Measurements from ENCODE around the gene OR6B1. TPM values are rescaled to one million over a fixed set of nuclear protein-coding genes. Genes with fewer than 3 reads are reported as not detected.

Gene OR6B1
- total and polyA plus RNA-seq, 5 donors = not detected

DNA sequence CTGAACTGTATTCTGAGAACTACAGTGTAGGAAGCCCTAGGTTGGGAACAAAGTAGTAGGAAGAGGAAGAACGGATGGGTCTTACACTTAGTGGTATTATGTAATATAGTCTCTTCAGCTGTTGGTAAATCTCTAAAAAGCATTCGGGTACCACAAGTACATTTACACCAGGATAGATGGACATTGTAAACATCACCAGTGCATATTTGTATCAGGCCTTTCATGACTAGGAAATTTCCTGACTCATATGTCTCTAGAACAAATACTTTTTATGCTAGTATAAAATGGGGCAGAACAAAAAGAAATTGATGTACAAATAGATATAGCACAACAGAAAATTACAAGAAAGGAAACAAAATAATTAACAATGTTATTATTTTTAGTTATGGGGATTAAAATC, 21.5 kb upstream of the OR6B1 start:
- Histone ChIP-seq H3K4me1 (ENCODE audit: control insufficient read depth, insufficient read depth, low read length) (no peaks in the 10 kb centered on the region), H3K27ac (ENCODE audit: low read length) (no peak overlapping the region), H3K9me3 (ENCODE audit: control insufficient read depth, low read length) (no peaks in the 10 kb centered on the region), H3K4me3 (ENCODE audit: low read length) (no peak overlapping the region), H3K27me3 (ENCODE audit: control insufficient read depth, insufficient read depth) (no peaks in the 10 kb centered on the region)
- intact Hi-C loops (cut with DNase I) = no loop called here
- no peak for ATAC-seq
- WGBS = 82% methylated on average over 2 of the region's 2 CpGs
- DNase-seq = no peak

DNA sequence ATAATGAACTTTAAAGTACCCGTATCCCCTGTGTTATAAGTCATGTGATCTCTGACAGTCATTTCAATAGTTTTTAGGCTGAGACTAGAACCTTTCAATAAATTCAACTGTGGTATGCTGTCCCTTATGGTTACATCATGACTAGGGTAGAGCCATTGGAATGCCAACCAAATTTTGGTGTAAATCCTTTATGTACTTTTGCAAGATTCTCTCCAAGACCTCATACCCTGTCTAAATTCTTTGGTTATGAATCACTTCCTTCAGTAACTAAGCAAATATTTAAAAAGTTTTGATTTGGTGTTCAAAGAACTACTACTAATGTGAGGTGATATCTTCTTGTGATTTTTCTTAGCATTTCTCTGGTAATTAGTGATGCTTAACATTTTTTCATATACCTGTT, 20.8 kb upstream of the OR6B1 start:
- Histone ChIP-seq H3K27ac (ENCODE audit: low read length) (no peak overlapping the region), H3K27me3 (ENCODE audit: control insufficient read depth, insufficient read depth) (no peaks in the 10 kb centered on the region), H3K4me3 (ENCODE audit: low read length) (no peak overlapping the region), H3K4me1 (ENCODE audit: control insufficient read depth, insufficient read depth, low read length) (no peaks in the 10 kb centered on the region), H3K9me3 (ENCODE audit: control insufficient read depth, low read length) (no peaks in the 10 kb centered on the region)
- ATAC-seq (no peak), DNase-seq (no peak)
- WGBS = 84% methylated on average over 1 of the region's 1 CpG
- intact Hi-C loops (cut with DNase I) = no loop called here

DNA sequence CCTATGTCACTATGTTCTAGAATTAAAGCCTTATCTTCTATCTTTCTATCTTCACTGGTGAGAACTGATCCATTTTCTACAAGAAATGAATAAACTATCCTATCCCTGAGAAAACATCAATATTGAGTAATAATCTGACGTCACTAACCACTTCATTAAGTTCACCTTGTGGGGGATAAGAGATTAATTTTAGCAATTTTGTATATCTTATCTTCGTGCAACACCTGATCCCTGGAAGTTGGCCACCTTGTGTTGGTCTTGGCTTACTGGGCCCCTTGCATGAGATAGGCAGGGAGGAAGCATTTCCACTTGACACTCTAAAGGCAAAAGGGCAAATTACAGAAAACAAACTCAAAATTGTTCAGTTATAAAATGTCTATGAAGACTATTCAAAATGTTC, 20.1 kb upstream of the OR6B1 start:
- Histone ChIP-seq H3K9me3 (ENCODE audit: control insufficient read depth, low read length) (no peaks in the 10 kb centered on the region), H3K4me1 (ENCODE audit: control insufficient read depth, insufficient read depth, low read length) (no peaks in the 10 kb centered on the region), H3K27me3 (ENCODE audit: control insufficient read depth, insufficient read depth) (no peaks in the 10 kb centered on the region), H3K4me3 (ENCODE audit: low read length) (no peak overlapping the region), H3K27ac (ENCODE audit: low read length) (no peak overlapping the region)
- DNase-seq (no peak), ATAC-seq (no peak)
- WGBS = 47% methylated on average over 2 of the region's 2 CpGs
- intact Hi-C loops (cut with DNase I) = no loop called here

DNA sequence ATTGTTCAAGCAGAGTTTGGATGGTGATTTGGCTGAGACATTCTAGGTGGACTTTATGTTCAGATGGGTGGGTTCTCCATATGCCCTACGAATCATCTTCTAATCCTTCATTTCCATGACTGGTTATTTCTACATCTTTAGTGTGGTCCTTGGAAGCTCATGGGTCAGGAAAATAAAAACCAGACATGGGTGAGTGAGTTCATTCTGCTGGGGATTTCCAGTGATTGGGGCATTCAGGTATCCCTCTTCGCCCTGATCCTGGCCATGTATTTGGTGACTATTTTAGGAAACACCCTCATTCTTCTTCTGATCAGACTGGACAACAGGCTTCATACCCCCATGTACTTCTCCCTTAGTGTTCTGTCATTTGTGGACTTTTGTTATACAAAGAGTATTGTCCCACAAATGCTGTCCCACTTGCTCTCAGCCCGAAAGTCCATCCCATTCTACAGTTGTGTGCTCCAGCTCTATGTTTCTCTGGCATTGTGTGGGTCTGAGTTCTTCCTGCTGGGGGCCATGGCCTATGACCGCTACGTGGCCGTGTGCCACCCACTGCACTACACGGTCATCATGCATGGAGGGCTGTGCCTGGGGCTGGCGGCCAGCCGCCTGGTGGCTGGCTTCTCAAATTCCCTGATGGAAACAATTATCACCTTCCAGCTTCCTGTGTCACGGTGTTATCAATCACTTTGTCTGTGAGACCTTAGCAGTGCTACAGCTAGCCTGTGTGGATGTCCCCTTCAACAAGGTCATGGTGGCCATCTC, 19.2 kb upstream of the OR6B1 start:
- H3K9me3 ChIP-seq (ENCODE audit: control insufficient read depth, low read length) = no peaks in the 10 kb centered on the region
- no peak overlapping the region for H3K27ac ChIP-seq (ENCODE audit: low read length)
- intact Hi-C loops (cut with DNase I) = no loop called here
- ATAC-seq (no peak), DNase-seq (no peak)
- WGBS = 85% methylated on average over 10 of the region's 10 CpGs
- no peaks in the 10 kb centered on the region for H3K27me3 ChIP-seq (ENCODE audit: control insufficient read depth, insufficient read depth)
- H3K4me3 ChIP-seq (ENCODE audit: low read length) = no peak overlapping the region
- no peaks in the 10 kb centered on the region for H3K4me1 ChIP-seq (ENCODE audit: control insufficient read depth, insufficient read depth, low read length)

DNA sequence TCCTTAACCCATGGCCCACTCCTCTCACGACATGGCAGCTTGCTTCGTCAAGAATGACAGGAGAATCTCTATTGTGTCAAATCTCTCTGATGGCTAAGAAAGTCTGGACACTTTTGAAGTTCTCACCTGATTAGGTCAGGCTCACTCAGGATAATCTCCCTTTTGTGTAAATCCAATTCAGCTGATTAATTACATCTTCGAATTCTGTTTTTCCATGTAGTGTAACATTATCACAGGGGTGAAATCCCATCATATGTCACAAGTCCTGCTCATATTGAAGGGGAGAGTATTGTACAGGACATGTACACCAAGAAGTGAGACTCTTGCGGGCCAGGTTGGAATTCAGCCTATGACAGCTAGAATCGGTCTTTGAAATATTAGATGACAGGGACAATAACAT, 16.2 kb upstream of the OR6B1 start:
- Histone ChIP-seq H3K4me1 (ENCODE audit: control insufficient read depth, insufficient read depth, low read length) (no peaks in the 10 kb centered on the region), H3K9me3 (ENCODE audit: control insufficient read depth, low read length) (no peaks in the 10 kb centered on the region), H3K27me3 (ENCODE audit: control insufficient read depth, insufficient read depth) (no peaks in the 10 kb centered on the region), H3K4me3 (ENCODE audit: low read length) (no peak overlapping the region), H3K27ac (ENCODE audit: low read length) (no peak overlapping the region)
- intact Hi-C loops (cut with DNase I) = no loop called here
- DNase-seq = no peak
- WGBS = 91% methylated on average over 5 of the region's 5 CpGs
- ATAC-seq = no peak

DNA sequence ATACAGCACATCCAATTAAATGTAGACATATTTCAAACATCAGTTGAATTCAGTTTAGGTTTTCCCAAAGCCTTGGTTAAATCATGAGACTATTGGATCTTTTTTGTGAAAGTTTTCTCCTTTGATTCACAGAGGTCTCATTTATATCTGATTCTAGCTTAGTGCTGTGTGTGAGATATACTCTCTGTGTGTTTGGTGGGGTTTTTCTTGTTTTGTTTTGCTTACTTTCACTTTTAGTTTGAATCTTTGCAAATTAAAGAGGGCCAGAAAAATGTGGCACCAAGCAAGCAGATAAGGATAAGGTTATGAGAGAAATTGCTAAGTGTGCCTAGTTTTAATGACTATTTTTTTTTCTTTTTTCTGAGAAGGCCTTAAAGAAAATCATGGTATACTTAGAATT, 12.6 kb upstream of the OR6B1 start:
- no peaks in the 10 kb centered on the region for H3K9me3 ChIP-seq (ENCODE audit: control insufficient read depth, low read length)
- no peaks in the 10 kb centered on the region for H3K4me1 ChIP-seq (ENCODE audit: control insufficient read depth, insufficient read depth, low read length)
- intact Hi-C loops (cut with DNase I) = no loop called here
- H3K27me3 ChIP-seq (ENCODE audit: control insufficient read depth, insufficient read depth) = no peaks in the 10 kb centered on the region
- ATAC-seq = no peak
- H3K27ac ChIP-seq (ENCODE audit: low read length) = no peak overlapping the region
- no peak for DNase-seq
- no peak overlapping the region for H3K4me3 ChIP-seq (ENCODE audit: low read length)

DNA sequence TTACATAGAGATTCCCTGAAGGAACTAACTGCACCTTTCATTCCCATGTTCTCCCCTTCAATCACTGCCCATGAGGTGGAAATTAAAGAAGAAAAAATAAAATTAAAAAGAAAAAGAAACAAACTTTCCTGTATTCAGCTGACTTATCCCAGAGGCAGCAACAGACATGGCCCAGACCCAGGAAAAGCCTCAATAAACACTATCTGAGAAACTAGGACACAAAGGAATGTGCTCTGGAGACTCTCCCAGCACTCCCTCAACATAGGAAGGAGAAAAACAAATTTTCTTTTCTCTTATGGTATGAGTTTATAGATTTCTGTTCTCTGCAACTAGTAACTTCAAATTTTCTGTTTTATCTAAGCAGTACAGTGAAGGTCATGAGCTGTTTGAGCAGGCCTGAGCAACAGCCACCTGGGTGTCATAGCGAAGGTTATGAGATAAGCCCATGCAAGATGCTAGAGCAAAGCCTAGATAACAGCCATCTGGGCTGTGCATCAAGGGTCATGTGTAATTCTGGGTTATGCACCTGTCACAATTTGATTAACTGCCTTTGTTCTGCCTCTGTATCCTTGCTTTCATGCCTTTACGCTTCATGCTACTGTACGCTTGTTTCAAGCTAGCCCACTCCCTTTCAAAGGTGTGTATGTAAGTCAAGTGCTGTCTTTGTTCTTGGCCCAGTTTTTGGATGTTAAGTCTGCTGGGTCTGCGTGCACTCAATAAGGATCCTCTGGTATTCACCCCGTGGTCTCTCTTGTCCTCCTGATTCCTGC, 11.0 kb upstream of the OR6B1 start:
- 87% methylated on average over 5 of the region's 5 CpGs for WGBS
- Histone ChIP-seq H3K27ac (ENCODE audit: low read length) (no peak overlapping the region), H3K4me1 (ENCODE audit: control insufficient read depth, insufficient read depth, low read length) (no peaks in the 10 kb centered on the region), H3K27me3 (ENCODE audit: control insufficient read depth, insufficient read depth) (no peaks in the 10 kb centered on the region), H3K9me3 (ENCODE audit: control insufficient read depth, low read length) (no peaks in the 10 kb centered on the region), H3K4me3 (ENCODE audit: low read length) (no peak overlapping the region)
- ATAC-seq (no peak), DNase-seq (no peak)
- intact Hi-C loops (cut with DNase I) = no loop called here

DNA sequence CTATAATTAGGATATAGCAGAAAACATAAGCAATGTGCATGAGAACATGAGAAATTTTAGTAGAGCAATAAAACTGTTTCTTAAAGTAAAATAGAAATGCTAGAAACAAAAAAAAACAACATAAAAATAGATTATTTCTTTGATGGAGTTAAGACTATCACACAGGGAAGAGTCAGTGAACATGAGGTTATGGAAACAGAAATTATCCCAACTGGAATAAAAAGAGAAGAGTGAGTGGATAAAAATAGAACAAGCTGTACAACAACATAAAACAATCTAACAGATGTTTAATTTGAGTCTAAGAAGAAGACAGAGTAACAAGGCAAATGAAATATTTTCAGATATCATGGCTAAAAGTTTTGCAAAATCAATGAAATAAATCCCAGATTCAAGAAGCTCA, 7.5 kb upstream of the OR6B1 start:
- no peaks in the 10 kb centered on the region for H3K27me3 ChIP-seq (ENCODE audit: control insufficient read depth, insufficient read depth)
- ATAC-seq (no peak), DNase-seq (no peak)
- H3K4me1 ChIP-seq (ENCODE audit: control insufficient read depth, insufficient read depth, low read length) = no peaks in the 10 kb centered on the region
- H3K27ac ChIP-seq (ENCODE audit: low read length) = no peak overlapping the region
- intact Hi-C loops (cut with DNase I) = no loop called here
- H3K4me3 ChIP-seq (ENCODE audit: low read length) = no peak overlapping the region
- no peaks in the 10 kb centered on the region for H3K9me3 ChIP-seq (ENCODE audit: control insufficient read depth, low read length)

DNA sequence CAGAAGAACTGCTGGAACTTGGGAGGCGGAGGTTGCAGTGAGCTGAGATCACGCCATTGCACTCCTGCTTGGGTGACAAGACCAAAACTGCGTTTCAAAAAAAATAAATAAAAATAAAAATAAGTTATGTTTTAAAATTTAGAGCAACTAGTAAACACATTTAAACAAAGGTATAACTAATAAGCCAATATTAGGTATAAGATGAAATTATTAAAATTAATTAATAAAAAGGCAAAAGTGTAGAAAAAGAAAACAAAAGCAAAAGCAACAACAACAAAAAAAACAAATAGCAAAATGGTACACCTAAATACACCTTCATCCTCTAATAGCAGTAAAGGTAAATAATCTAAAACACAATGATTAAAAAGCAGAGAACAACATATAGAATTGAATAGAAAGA, 6.2 kb upstream of the OR6B1 start:
- no peaks in the 10 kb centered on the region for H3K9me3 ChIP-seq (ENCODE audit: control insufficient read depth, low read length)
- no peak overlapping the region for H3K4me3 ChIP-seq (ENCODE audit: low read length)
- H3K4me1 ChIP-seq (ENCODE audit: control insufficient read depth, insufficient read depth, low read length) = no peaks in the 10 kb centered on the region
- WGBS = 93% methylated on average over 3 of the region's 3 CpGs
- no peak overlapping the region for H3K27ac ChIP-seq (ENCODE audit: low read length)
- DNase-seq (no peak), ATAC-seq (no peak)
- intact Hi-C loops (cut with DNase I) = no loop called here
- no peaks in the 10 kb centered on the region for H3K27me3 ChIP-seq (ENCODE audit: control insufficient read depth, insufficient read depth)

DNA sequence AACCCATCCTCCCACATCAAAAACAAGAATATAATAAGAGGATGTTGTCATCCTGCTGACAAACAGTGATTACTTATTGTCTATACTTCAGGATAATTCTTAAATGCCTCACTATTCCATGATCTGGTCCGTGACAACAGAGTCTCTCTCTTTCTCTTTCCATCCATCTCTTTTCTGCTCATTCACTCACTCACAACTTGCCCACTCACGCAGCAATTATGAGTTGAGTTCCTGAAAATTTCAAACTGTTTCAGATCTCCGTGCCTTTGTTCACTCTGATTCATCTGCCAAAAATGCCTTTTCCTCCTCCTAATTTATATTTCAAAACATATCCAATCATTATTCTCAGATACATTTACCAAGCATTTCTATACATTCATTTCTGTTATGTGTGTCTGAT, 1.4 kb downstream of the OR6B1 start:
- DNase-seq (no peak), ATAC-seq (no peak)
- H3K9me3 ChIP-seq (ENCODE audit: control insufficient read depth, low read length) = no peaks in the 10 kb centered on the region
- H3K4me1 ChIP-seq (ENCODE audit: control insufficient read depth, insufficient read depth, low read length) = no peaks in the 10 kb centered on the region
- H3K4me3 ChIP-seq (ENCODE audit: low read length) = no peak overlapping the region
- no peaks in the 10 kb centered on the region for H3K27me3 ChIP-seq (ENCODE audit: control insufficient read depth, insufficient read depth)
- WGBS = 69% methylated on average over 3 of the region's 3 CpGs
- intact Hi-C loops (cut with DNase I) = no loop called here
- no peak overlapping the region for H3K27ac ChIP-seq (ENCODE audit: low read length)

DNA sequence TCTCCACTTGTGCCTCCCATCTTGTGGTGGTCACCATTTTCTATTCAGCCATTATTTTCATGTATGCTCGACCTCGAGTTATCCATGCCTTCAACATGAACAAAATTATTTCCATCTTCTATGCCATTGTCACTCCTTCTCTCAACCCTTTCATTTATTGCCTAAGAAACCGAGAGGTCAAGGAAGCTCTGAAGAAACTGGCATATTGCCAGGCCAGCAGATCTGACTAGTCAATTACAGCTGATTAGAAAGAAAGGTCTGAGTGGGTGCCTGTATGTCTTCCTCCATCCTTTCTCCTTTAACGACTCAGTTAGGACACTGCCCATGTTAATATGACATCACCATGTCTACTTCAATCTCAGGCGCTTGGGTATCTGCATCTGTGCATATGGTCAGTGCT, 4.6 kb downstream of the OR6B1 start:
- Histone ChIP-seq H3K4me3 (ENCODE audit: low read length) (no peak overlapping the region), H3K27ac (ENCODE audit: low read length) (no peak overlapping the region), H3K4me1 (ENCODE audit: control insufficient read depth, insufficient read depth, low read length) (no peaks in the 10 kb centered on the region), H3K27me3 (ENCODE audit: control insufficient read depth, insufficient read depth) (no peaks in the 10 kb centered on the region), H3K9me3 (ENCODE audit: control insufficient read depth, low read length) (no peaks in the 10 kb centered on the region)
- intact Hi-C loops (cut with DNase I) = no loop called here
- ATAC-seq = no peak
- no peak for DNase-seq
- WGBS = 76% methylated on average over 5 of the region's 5 CpGs

Measured in right cardiac atrium (tissue), 5 donors.